HL-60 (cell line): ENCODE results near the gene CHTF18.

Experiments used
- DNase-seq, 2 experiments: peaks; one replicate each; pipeline ENCODE4 v3.0.0-alpha.2; 2010 to 2020; ENCODE audit warnings: low read depth in 1 of 2, low spot score in 1 of 2
- H3K27ac ChIP-seq: fragments of 250-450 bp; sonication (Bioruptor Pico); replicated peaks from 2 replicates; pipeline ENCODE4 v1.5.1; 2020; ENCODE audit warnings: mild to moderate bottlenecking, moderate library complexity
- H3K27me3 ChIP-seq: fragments of 250-450 bp; sonication (Bioruptor Pico); 2 replicates; pipeline ENCODE4 v1.5.1; 2021; ENCODE audit warnings: mild to moderate bottlenecking, moderate library complexity; ENCODE audit not compliant: insufficient read depth, poor library complexity, severe bottlenecking
- H3K4me3 ChIP-seq: replicated peaks from 2 replicates; pipeline ENCODE4 v1.5.1; 2011; ENCODE audit warnings: mild to moderate bottlenecking, control low read depth, low read length; ENCODE audit not compliant: insufficient read depth
- CTCF ChIP-seq: IDR thresholded peaks from one replicate; pipeline ENCODE4 v1.5.1; 2011; ENCODE audit warnings: low read length, control low read depth, inconsistent platforms; ENCODE audit not compliant: insufficient read depth
- GABPA ChIP-seq: IDR thresholded peaks from 2 replicates; pipeline ENCODE4 v1.6.1; 2012; ENCODE audit warnings: low read depth
- POLR2AphosphoS5 ChIP-seq: IDR thresholded peaks from 2 replicates; pipeline ENCODE4 v1.6.1; 2012; ENCODE audit warnings: low read depth
- REST ChIP-seq: IDR thresholded peaks from 2 replicates; pipeline ENCODE4 v1.6.1; 2012; ENCODE audit warnings: low read depth; ENCODE audit not compliant: insufficient replicate concordance
- SPI1 ChIP-seq: IDR thresholded peaks from 2 replicates; pipeline ENCODE4 v1.6.1; 2012; ENCODE audit warnings: low read depth, mild to moderate bottlenecking, borderline replicate concordance

The CHTF18 gene

GRCh38 chr16:789191-789850 lies 901 bp downstream of the CHTF18 start:
- TF ChIP-seq POLR2AphosphoS5, result no peak
- TF ChIP-seq GABPA, result no peak
- no peak for TF ChIP-seq SPI1
- no peak for TF ChIP-seq CTCF
- TF ChIP-seq REST, result no peak
- H3K27ac ChIP-seq, result peak overlapping the region; percentile 84
- H3K4me3 ChIP-seq, result peak overlapping the region; percentile 98

GRCh38 chr16:790086-790485 lies 1.7 kb downstream of the CHTF18 start:
- no peak for DNase-seq
- H3K4me3 ChIP-seq, result no peak overlapping the region
- no peak for TF ChIP-seq GABPA
- TF ChIP-seq CTCF, result no peak
- no peak for TF ChIP-seq SPI1
- TF ChIP-seq REST, result no peak
- TF ChIP-seq POLR2AphosphoS5, result no peak
- no peak overlapping the region for H3K27ac ChIP-seq
- no peaks in the 10 kb centered on the region for H3K27me3 ChIP-seq

More at GRCh38 chr16:789191-789850, 901 bp downstream of the CHTF18 start:
- no peaks in the 10 kb centered on the region for H3K27me3 ChIP-seq
- no peak for DNase-seq

GRCh38 chr16:791131-791530 lies 2.7 kb downstream of the CHTF18 start:
- Histone ChIP-seq H3K27ac (no peak overlapping the region), H3K27me3 (no peaks in the 10 kb centered on the region), H3K4me3 (no peak overlapping the region)
- TF ChIP-seq SPI1 (no peak), GABPA (no peak), POLR2AphosphoS5 (no peak), CTCF (no peak), REST (no peak)
- no peak for DNase-seq
